GM19328 (cell line): ENCODE results near the gene DDC.
"Not testable (repeated sequence)": the region's sequence is repeated elsewhere in the genome, so short reads cannot be mapped to it uniquely, and the experiment has no call there.

Experiments used
- ATAC-seq: cut with Tn5 transposase; IDR thresholded peaks from one replicate; pipeline ENCODE4 v1.9.1; 2021; ENCODE audit warnings: mild to moderate bottlenecking, moderate library complexity; ENCODE audit not compliant: unreplicated experiment

The DDC gene

DNA sequence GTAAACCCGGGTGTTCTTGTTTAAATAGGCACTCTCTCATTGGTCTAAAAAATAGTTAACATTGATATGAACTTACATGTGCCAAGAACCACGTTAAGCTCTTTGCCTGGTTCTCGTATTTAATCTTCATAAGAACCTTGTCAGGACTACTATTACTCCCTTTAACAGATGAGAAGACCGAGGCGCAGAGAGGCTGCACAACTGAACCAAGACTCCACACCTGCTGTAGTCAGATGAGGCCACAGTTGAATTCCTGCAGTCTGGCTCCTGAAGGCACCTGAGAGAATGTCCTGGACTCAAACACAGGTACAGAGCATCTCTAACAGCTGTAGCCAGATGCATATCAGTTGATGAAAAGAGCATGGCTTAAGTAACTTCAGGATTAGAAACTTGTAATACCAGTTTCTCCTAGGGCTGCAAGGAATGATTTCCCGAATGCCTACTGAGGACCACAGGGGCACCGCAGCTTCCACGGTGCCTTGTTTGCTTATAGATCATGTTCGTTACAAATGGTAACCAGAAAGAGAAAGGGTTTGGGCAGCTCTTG lies 9.5 kb downstream of the DDC start:
- no peak for ATAC-seq

DNA sequence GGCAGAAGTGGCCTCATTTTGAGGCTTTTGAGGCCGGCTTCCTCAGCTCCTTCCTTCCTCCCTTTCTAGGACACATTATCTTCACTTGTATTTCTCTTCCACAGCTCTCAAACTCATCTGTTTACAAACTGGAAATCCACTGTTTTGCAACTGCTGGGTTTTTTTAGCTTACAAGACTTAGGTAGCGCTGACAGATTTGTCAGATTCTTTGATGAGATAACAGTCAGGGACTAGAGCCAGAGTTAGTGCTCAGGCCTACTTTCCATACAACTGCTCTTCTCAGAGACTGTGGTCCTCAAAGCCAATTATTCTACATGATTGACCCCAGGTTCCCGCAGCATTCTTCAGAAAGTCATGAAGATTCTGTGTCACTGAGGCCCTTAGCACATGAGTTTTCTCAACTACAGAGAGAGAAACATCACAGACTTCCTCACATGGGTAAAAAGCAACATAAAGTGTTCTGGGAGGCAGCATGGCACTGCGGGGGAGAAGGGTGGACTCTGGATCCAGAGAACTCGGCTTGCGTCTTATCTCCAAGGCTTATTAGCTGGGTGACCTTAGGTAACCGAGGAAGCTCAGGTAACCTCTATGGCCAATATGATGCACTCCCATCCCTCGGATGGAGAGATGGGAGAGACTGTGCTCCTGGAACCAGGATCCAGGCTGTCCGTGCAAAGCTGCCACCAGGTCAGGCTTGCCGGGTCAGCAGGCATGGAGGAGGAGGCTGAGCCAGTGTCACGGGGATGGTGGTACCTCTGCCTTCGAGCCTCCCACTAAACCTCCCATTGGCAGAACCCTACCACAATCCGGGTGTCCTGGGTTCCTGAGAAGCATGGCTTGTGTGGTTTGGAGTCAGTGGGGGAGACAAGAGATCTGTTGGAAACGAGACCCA lies 10.5 kb downstream of the DDC start:
- ATAC-seq = no peak

DNA sequence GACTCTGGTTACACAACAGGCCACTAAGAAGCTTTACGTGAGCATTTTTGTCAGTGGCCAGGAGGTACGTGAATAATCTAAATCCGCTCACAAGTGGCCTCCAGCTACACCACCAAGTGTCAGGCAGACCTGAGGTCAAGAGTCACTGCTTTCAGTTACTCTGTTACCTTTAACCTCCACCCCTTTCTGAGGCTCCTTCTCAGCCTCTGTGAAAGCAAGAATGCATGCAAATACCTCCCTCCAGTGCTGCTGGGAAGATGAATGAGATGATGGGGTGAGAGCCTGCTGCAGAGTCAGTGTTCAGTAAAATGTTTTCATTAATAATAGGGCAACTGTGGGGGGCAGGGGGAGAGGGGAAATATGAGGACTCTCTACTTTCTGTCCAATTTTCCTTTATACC lies 11.2 kb downstream of the DDC start:
- no peak for ATAC-seq

DNA sequence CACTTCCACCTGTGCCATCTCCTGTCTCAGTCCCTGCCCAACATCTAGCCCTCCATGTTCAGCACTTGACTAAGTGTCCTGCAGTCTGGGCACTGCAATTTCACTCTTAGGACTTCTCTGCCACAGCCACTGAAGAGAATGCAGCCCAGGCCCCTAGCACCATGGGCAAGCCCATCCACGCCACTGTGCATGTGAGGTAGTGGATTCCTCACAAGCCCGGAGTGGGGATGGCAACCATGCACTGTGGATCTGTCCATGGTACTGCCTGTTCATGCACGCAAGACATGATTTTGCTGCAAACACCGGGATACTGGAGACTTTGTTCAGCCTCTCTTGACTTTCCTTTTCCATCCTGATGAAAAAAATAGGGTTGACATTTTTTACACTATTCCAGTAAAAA lies 12.3 kb downstream of the DDC start:
- no peak for ATAC-seq

GRCh38 chr7:50552139-50552538 lies 13.1 kb downstream of the DDC start:
- ATAC-seq = no peak

DNA sequence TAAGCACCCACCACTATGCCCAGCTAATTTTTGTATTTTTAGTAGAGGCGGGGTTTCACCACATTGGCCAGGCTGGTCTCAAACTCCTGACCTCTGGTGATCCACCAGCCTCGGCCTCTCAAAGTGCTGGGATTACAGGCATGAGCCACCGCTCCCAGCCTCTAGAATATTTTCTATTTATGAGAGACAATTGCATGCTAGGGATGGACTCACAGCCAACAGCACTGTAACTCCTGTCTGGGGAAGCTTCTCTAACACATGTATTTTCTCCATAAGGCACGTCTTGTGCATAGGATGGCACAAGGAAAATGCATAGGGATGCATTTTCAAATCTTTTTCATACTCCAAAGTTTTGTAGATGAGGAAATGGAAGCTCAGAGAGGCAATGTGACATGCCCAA lies 19.6 kb downstream of the DDC start:
- ATAC-seq = not testable (repeated sequence)

DNA sequence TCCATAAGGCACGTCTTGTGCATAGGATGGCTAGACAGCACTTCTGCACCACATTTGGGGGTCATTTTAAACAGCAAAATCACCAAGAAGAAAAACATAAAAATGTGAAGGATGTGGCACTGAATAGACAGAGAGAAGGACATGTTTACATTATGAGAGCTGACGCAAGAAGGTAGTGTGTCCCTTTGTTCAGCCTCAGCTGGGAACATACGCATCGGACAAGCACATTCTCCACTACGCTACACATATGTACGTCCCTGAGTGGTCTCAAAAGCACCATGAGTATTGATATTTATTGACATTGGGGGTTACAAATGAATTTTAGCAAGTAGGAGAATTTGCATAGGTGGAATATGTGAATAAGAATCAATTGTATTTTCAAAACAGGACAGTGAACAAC lies 20.2 kb downstream of the DDC start:
- ATAC-seq = no peak

DNA sequence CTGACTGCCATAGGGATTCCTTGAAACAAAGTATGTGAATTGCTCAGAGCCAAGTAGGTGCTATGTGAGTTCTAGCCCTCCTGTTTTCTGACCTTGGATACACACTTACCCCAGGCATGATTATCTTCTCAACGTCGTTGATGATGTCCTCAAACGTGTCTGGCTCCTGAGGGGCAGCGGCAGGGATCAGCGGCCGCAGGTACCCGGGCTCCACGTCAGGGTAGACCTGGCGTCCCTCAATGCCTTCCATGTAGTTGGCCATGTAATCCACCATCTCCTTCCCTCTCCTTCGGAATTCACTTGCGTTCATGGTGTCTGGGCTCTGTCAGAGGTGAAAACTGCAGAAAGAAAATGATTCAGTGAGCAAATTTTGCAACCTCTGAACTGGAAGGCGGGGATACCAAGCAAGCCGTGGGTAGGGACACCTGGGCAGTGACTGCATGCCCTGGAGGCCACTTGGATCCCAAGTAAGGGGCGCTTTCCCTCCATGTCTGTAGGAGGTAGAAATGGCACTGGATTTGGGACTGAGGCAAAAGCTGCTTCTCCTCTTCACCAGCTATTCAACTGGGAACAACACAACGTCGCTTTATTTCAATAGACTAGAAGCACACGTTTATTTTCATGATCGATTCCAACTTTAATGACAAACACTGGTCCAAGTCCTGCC lies 21.3 kb downstream of the DDC start:
- ATAC-seq = no peak

DNA sequence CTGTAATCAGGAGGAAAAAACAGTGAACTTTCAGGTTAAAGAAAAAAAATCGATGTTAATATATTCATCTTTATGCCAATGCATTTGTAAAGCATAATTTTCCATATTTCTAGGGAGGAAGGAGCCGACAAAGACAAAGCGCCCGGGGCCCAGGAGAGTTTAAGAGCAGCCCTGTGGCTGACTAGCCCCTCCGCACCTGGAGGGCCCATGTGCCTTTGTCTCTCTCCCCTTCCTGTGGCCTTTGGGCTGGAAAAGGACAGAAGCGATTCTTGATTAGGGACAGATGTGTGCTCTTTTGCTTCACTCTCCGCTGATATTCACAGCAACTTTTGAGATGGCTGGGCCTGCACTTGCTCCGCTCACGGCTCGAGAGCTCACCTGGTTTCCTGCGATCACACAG lies 23.1 kb downstream of the DDC start:
- no peak for ATAC-seq

DNA sequence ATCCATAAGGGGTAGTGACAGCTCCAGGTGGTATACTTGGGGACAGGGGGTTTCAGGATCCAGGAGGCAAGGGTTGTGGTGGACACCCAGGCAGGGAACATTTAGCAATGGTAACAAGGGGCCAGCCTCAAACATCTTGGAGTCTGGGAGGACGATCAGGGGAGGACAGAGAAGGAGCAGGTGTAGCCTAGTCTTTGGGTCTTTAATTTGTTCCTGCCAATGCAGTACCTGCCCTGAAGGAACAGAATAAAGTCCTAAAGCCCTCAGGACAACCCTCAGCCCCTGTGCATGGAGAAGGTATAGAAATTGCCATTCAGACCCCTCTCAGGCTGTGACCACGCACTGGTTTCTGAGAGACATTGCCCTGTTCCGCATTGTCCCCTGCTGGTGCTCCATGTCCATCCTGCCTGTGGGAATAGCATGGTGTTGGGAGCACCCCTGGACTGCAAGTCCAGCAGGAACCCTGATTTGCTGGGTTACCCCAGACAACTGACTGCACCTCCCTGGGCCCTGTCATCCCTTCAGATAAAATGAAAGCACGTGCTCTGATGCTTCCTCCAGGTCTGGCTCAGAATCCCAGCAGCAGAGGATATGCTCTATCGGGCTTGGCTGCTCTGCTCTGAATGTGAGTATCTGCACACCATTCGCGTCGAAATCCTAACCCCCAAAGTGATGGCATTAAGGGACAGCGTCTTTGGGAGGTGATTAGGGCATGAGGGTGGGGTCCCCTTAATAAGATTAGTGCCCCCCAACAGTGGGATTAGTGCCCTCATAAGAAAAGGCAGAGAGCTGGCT lies 24.2 kb downstream of the DDC start:
- ATAC-seq = no peak

GRCh38 chr7:50539725-50540124 lies 25.5 kb downstream of the DDC start:
- ATAC-seq = no peak

DNA sequence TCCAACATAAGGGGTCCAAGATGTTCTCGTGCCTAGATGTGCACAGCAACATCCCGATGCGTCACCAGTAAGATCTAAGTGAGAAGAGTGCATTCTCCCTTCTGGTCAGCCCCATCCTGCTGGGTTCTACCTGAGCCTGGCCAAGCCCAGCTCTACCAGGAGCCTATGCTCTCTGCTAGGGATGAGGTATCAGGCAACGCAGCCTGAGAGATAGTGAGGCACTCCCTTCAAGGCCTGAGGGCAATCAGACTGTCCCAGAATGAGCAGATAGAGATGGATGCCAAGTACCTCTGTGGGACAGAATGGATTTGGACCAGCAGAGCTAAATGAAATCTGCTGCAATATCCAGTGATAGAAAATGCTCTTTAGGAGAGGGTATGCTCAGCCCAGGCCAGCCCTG lies 26.7 kb downstream of the DDC start:
- ATAC-seq = no peak

- no peak for ATAC-seq
Measured at GRCh38 chr7:50537417-50537816, 27.8 kb downstream of the DDC start.

- ATAC-seq = not testable (repeated sequence)
Measured at GRCh38 chr7:50535291-50535711, 29.9 kb downstream of the DDC start.

GRCh38 chr7:50534690-50535290 lies 30.4 kb downstream of the DDC start:
- no peak for ATAC-seq

DNA sequence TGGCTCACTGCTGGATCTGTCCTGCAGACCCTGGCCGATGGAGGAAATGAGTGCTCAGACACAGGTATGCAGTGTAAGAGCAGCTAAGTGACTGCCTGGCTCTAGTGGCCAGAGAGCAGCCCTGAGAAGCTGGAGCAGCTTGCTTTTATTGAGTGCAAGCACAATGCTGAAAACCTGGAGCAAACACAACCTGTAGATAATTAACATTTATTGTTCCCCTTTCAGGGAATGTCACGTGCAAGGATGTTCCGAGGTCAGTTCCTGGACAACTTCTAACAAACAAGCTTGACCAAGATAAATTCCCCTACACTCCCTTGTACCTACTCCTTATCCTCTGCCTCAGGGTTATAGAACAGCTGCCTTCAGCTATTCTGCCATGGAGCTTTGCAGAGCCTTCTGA lies 31.3 kb downstream of the DDC start:
- ATAC-seq = no peak

- ATAC-seq = no peak
Measured at GRCh38 chr7:50531928-50532327, 33.3 kb downstream of the DDC start.

GRCh38 chr7:50531401-50531911 lies 33.7 kb downstream of the DDC start:
- no peak for ATAC-seq

DNA sequence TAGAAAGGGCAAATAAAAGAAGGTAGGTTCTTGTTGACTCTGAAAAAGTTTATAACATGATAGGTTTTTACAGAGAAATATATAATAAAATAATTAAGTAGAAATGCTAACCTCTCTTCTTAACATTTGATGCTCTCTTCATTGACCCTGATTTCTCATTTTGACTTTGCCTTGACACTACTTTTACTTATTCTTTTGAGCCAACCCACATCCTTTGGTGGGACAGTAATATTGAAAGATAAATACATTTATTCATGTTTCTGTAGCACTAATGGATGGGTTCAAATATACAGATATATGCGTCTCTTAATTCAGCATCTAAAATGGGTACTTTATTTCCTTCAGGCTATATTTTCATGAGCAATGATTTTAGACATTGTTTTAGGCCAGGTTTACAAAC lies 34.4 kb downstream of the DDC start:
- ATAC-seq = no peak

DNA sequence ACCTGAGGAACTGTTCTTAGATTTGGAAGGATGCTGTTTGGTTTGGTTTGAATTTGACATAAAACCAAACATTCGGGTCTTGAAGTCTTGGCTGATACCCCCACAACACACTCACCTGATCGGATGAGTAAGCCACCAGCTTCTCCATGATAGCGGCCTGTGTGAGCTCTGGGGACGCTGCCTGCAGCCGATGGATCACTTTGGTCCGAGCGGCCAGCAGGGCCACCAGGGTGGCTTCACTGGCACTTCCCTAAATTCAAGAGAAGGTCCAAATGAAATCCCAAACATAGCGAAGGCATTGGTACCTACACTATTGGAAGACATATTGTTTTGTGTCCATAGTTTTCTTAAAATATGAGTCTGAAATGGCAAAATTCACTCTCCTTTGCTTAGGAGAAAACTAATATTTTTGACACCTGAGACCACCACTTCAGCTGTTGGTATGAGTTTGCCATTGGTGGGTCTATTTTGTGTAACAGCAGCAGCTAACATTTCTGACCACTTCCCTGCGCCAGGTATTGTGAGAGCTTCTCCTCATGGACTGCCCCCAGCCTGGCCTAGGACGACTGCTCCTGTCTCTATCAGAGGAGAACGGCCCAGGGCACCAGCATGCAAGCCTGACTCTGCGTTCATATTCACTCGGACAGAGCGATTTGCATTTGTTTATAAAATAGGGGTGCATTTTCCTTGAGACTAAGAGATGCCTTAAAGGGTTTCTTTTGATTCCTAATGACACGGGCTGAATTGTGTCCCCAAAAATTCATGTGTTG lies 35.9 kb downstream of the DDC start:
- ATAC-seq = no peak
